ENCODE results near the gene TET3.

DNA sequence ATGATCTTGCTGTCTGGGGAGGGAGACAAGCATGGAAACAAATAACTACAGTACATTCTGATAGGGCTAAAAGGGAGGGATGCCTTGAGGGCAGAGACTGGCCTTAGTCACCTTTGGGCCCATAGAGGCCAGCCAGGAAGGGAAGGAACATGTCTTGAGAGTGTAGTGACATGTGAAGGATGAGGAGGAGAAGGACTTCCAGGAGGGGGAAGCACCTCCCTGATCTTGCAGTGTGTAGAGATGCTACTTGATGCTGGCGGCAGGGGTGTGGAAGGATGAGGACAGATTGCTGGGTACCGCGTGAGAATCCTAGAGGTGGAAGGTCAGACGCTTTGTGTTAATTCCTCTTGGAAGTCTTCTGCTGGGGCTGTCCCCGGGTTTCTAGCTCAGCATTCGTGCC is 13.1 kb downstream of the TET3 start:
- TF ChIP-seq, protein P1, sequence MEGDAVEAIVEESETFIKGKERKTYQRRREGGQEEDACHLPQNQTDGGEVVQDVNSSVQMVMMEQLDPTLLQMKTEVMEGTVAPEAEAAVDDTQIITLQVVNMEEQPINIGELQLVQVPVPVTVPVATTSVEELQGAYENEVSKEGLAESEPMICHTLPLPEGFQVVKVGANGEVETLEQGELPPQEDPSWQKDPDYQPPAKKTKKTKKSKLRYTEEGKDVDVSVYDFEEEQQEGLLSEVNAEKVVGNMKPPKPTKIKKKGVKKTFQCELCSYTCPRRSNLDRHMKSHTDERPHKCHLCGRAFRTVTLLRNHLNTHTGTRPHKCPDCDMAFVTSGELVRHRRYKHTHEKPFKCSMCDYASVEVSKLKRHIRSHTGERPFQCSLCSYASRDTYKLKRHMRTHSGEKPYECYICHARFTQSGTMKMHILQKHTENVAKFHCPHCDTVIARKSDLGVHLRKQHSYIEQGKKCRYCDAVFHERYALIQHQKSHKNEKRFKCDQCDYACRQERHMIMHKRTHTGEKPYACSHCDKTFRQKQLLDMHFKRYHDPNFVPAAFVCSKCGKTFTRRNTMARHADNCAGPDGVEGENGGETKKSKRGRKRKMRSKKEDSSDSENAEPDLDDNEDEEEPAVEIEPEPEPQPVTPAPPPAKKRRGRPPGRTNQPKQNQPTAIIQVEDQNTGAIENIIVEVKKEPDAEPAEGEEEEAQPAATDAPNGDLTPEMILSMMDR (IDR thresholded peaks at IDR 0.05) = no peak
- TF ChIP-seq POLR2A (IDR thresholded peaks at IDR 0.05) = no peak

Measured in uterus (tissue), 2 donors.